ENCODE measurements around the gene SFXN1. TPM values are rescaled to one million over a fixed set of nuclear protein-coding genes. Genes with fewer than 3 reads are reported as not detected.
A peak's percentile ranks its signal among the peaks of the same experiment; 100 is the strongest.

The SFXN1 gene, protein sequence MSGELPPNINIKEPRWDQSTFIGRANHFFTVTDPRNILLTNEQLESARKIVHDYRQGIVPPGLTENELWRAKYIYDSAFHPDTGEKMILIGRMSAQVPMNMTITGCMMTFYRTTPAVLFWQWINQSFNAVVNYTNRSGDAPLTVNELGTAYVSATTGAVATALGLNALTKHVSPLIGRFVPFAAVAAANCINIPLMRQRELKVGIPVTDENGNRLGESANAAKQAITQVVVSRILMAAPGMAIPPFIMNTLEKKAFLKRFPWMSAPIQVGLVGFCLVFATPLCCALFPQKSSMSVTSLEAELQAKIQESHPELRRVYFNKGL
- total RNA-seq (2014; rRNA removed; shearing (Covaris generic)): 73.0 and 96.4 TPM in 2 replicates
- polyA plus RNA-seq (2016; fragmentation: Nextera tagmentation; extraction: Ambion mirVana): 50.3 and 51.9 TPM in 2 replicates

DNA sequence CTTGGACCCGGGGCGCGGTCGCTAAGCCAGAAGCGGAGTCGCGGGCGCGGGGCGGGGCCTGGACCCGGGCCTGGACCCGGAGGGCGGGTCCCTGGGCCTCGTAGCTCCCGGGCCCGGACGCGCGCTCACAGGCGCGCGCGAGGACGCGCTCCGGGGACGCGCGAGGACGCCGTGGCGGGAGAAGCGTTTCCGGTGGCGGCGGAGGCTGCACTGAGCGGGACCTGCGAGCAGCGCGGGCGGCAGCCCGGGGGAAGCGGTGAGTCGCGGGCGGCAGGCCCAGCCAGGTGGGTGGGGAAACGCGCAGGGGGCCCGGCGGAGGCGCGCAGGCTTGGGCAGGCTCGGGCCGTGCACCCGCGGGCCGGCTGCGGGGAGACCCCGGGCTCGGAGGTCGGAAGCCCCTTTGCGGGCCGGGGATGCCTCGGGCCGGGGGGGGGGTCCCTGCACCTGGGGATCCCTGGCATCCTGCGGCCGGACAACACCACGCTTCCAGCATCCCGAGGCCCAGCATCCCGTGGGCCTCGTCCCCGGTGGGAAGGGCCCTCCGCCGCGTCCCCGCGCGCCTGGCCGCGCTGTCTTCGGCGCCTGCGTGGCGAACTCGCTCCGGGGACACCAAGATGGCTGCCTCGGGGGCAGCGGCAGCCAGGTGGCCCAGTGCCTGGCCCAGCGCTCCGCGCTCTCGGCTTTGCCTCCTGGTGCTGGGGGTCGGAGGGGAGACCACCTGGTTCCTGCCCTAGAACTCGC is at the start of gene SFXN1:
Gene SFXN1 (plus strand): TSS at position 177 of the 741 bp plus-strand sequence. CDS start 13,544 bp downstream, outside the sequence.
- H3K4me3 ChIP-seq: peak within 1 kb of the TSS; percentile 100
- peaks cover 17% of the 10 kb centered on the region; the same call in 1 of the 2 replicates for H3K27me3 ChIP-seq (replicated peaks; ENCODE audit: insufficient read depth)
- DNase-seq: peak; percentile 87

DNA sequence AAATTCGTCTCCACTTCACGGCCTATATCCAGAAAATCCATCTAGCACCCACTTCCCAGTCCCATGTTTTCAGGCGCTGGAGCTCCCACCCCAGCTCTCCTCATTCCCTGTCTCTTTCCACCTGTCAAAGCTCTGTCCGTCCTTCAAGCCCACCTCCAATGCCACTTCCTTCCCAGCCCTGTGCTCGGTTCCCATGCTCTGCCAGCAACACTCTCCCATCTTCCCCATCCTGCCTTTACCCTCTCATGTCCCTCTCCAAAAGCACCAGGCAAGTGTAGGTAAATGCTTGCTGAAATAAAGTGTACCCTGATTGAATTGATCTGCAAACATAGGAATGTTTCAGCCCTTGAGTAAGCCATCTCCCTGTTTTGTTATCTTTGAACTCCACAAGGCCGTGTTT is 43.6 kb upstream of the SFXN1 start:
- in situ Hi-C loops (cut with MboI): no loop called here
- TF ChIP-seq EZH2phosphoT487 (IDR thresholded peaks at IDR 0.05; ENCODE audit: insufficient read depth, low read depth) (no peak), EZH2 (IDR thresholded peaks at IDR 0.05; ENCODE audit: insufficient read depth, poor library complexity, severe bottlenecking) (no peak)
- Histone ChIP-seq H3K4me3 (no peak overlapping the region), H3K9me2 (ENCODE audit: insufficient read depth) (no peaks in the 10 kb centered on the region), H2AFZ (no peak overlapping the region), H3K4me1 (ENCODE audit: insufficient read depth) (no peaks in the 10 kb centered on the region), H3K27me3 (replicated peaks; ENCODE audit: insufficient read depth) (no peaks in the 10 kb centered on the region; the same call in 1 of the 2 replicates), H3K9me3 (ENCODE audit: low read depth) (no peaks in the 10 kb centered on the region), H3K4me2 (ENCODE audit: unreplicated experiment) (no peak overlapping the region), H3K79me2 (ENCODE audit: insufficient read depth) (no peaks in the 10 kb centered on the region), H3F3A (ENCODE audit: insufficient read depth) (no peaks in the 10 kb centered on the region), H3K36me3 (ENCODE audit: low read depth) (no peaks in the 10 kb centered on the region), H3K9ac (no peak overlapping the region), H3K27ac (no peak overlapping the region), H4K20me1 (ENCODE audit: insufficient read depth) (no peaks in the 10 kb centered on the region)
- DNase-seq: no peak
- 10 to 14% methylated on average over 6 of the region's 6 CpGs for WGBS, 2 experiments (ENCODE audit: low coverage in 1 of 2, low lambda C conversion rate in 2 of 2, missing lambda C conversion rate in 2 of 2)

More for the DNA sequence above, at the start of gene SFXN1:
- in situ Hi-C loops (cut with MboI): no loop called here
- Histone ChIP-seq H4K20me1 (ENCODE audit: insufficient read depth) (no peaks in the 10 kb centered on the region; the same call in 1 of the 2 replicates), H3K4me2 (ENCODE audit: unreplicated experiment) (peak within 1 kb of the TSS; percentile 95), H3K9me2 (ENCODE audit: insufficient read depth) (no peaks in the 10 kb centered on the region), H3K9me3 (ENCODE audit: low read depth) (no peaks in the 10 kb centered on the region), H3K9ac (peak within 1 kb of the TSS; percentile 92), H3K27ac (peak within 1 kb of the TSS; percentile 44), H3K79me2 (ENCODE audit: insufficient read depth) (peaks cover 50% of the 10 kb centered on the region), H3K36me3 (ENCODE audit: low read depth) (no peaks in the 10 kb centered on the region), H3F3A (ENCODE audit: insufficient read depth) (no peaks in the 10 kb centered on the region), H2AFZ (peak within 1 kb of the TSS; percentile 97), H3K4me1 (ENCODE audit: insufficient read depth) (peaks cover 15% of the 10 kb centered on the region)
- WGBS, 2 experiments (ENCODE audit: low coverage in 1 of 2, low lambda C conversion rate in 2 of 2, missing lambda C conversion rate in 2 of 2): 0 to 1% methylated on average over 61 to 76 of the region's 94 CpGs
- TF ChIP-seq EZH2phosphoT487 (IDR thresholded peaks at IDR 0.05; ENCODE audit: insufficient read depth, low read depth) (no peak), EZH2 (IDR thresholded peaks at IDR 0.05; ENCODE audit: insufficient read depth, poor library complexity, severe bottlenecking) (no peak)

- 34 to 38% methylated on average over 8 of the region's 8 CpGs for WGBS, 2 experiments (ENCODE audit: low coverage in 1 of 2, low lambda C conversion rate in 2 of 2, missing lambda C conversion rate in 2 of 2)
- no peaks in the 10 kb centered on the region for H3K9me3 ChIP-seq (ENCODE audit: low read depth)
These were observed 42.0 kb upstream of the SFXN1 start for GRCh38 chr5:175436359-175436758.

GRCh38 chr5:175438234-175438857 is 40.0 kb upstream of the SFXN1 start:
- no peak overlapping the region for H3K27ac ChIP-seq
- DNase-seq: no peak
- H3K9ac ChIP-seq: no peak overlapping the region
- H3K9me2 ChIP-seq (ENCODE audit: insufficient read depth): no peaks in the 10 kb centered on the region
- no peak overlapping the region for H2AFZ ChIP-seq
- no peaks in the 10 kb centered on the region for H3K36me3 ChIP-seq (ENCODE audit: low read depth)
- 31 to 33% methylated on average over 3 of the region's 3 CpGs for WGBS, 2 experiments (ENCODE audit: low coverage in 1 of 2, low lambda C conversion rate in 2 of 2, missing lambda C conversion rate in 2 of 2)
- TF ChIP-seq EZH2phosphoT487 (IDR thresholded peaks at IDR 0.05; ENCODE audit: insufficient read depth, low read depth) (no peak), EZH2 (IDR thresholded peaks at IDR 0.05; ENCODE audit: insufficient read depth, poor library complexity, severe bottlenecking) (no peak)
- no peaks in the 10 kb centered on the region for H3K9me3 ChIP-seq (ENCODE audit: low read depth)
- peaks cover 8% of the 10 kb centered on the region for H3K27me3 ChIP-seq (replicated peaks; ENCODE audit: insufficient read depth)
- no peak overlapping the region for H3K4me2 ChIP-seq (ENCODE audit: unreplicated experiment)
- H3K4me3 ChIP-seq: no peak overlapping the region
- no peaks in the 10 kb centered on the region for H3F3A ChIP-seq (ENCODE audit: insufficient read depth)
- no peaks in the 10 kb centered on the region for H4K20me1 ChIP-seq (ENCODE audit: insufficient read depth)
- H3K79me2 ChIP-seq (ENCODE audit: insufficient read depth): no peaks in the 10 kb centered on the region
- no peaks in the 10 kb centered on the region for H3K4me1 ChIP-seq (ENCODE audit: insufficient read depth)
- in situ Hi-C loops (cut with MboI): no loop called here

More at GRCh38 chr5:175436359-175436758, 42.0 kb upstream of the SFXN1 start:
- no peaks in the 10 kb centered on the region for H3K9me2 ChIP-seq (ENCODE audit: insufficient read depth)
- H4K20me1 ChIP-seq (ENCODE audit: insufficient read depth): no peaks in the 10 kb centered on the region
- no peak overlapping the region for H3K4me3 ChIP-seq
- no peak for TF ChIP-seq EZH2 (IDR thresholded peaks at IDR 0.05; ENCODE audit: insufficient read depth, poor library complexity, severe bottlenecking)
- no peak for TF ChIP-seq EZH2phosphoT487 (IDR thresholded peaks at IDR 0.05; ENCODE audit: insufficient read depth, low read depth)
- no peak overlapping the region for H3K27ac ChIP-seq
- no peaks in the 10 kb centered on the region for H3K79me2 ChIP-seq (ENCODE audit: insufficient read depth)
- peaks cover 5% of the 10 kb centered on the region for H3K27me3 ChIP-seq (replicated peaks; ENCODE audit: insufficient read depth)
- no peaks in the 10 kb centered on the region for H3F3A ChIP-seq (ENCODE audit: insufficient read depth)
- no peak overlapping the region for H3K9ac ChIP-seq
- no peak overlapping the region for H3K4me2 ChIP-seq (ENCODE audit: unreplicated experiment)
- no peaks in the 10 kb centered on the region for H3K36me3 ChIP-seq (ENCODE audit: low read depth)
- no peak for DNase-seq
- H2AFZ ChIP-seq: no peak overlapping the region
- no peaks in the 10 kb centered on the region for H3K4me1 ChIP-seq (ENCODE audit: insufficient read depth)
- in situ Hi-C loops (cut with MboI): no loop called here
